ENCODE measurements around the gene SDR9C7.
"Not testable (repeated sequence)": the region's sequence is repeated elsewhere in the genome, so short reads cannot be mapped to it uniquely, and the experiment has no call there.

The SDR9C7 gene

DNA sequence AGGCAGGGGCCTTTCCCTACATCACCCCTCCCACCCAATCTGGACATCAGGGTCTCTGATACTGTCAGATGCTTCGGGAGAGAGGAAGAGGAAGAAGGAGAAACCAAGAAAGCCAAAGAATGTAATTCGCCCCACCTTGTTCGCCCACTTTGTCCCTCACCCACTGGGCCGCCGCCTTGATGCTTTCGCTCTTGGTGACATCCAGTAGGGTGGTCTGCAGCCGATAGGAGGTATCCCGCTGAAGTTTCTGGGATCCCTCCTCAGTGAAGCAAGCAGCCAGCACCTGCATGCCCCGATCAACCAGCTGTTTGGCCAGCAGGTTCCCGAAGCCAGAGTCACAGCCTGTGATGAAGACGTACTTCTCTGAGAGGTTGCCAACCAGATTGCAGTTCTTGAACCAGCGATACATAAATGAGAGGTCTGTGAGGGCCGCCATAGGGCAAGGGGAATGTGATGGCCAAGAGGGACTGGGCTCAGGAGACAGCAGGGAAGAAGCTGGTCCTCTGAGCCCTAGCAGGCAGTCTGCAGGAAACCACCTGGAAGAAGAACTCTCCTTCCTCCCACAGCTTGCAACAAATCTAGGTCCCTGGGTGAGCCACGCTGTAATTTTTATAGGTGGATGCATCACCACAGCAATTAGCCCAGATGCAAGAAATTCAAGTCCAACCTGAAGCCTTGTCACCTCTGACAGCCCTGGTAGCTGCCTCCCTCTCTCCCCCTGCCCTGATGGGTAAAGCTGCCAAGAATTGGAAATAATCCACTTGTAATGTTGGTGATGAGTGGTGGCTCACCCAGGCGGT is at the start of gene SDR9C7:
TSS of gene SDR9C7 (minus strand) at position 583 of the 800 bp plus-strand sequence. CDS start at position 436, 147 bp downstream.
- no peak for DNase-seq

DNA sequence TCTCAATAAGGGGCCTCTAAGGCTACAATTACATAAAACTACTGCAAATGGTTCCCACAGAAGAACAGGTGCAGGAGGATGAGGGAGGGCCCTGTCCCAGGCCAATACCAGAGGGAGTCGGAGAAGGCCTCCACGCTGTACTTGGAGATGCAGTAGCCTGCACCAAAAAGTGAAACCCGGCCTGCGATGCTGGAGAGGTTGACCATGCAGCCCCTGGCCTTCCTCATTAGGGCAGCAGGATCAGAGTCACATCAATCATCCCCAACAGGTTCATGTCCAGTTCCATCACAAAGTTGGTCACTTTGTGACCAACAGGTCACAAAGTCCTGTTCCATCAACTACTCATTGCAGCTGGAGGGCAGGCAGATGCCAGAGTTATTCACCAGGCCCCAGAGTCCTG is 49.2 kb upstream of the SDR9C7 start:
- no peak for DNase-seq

DNA sequence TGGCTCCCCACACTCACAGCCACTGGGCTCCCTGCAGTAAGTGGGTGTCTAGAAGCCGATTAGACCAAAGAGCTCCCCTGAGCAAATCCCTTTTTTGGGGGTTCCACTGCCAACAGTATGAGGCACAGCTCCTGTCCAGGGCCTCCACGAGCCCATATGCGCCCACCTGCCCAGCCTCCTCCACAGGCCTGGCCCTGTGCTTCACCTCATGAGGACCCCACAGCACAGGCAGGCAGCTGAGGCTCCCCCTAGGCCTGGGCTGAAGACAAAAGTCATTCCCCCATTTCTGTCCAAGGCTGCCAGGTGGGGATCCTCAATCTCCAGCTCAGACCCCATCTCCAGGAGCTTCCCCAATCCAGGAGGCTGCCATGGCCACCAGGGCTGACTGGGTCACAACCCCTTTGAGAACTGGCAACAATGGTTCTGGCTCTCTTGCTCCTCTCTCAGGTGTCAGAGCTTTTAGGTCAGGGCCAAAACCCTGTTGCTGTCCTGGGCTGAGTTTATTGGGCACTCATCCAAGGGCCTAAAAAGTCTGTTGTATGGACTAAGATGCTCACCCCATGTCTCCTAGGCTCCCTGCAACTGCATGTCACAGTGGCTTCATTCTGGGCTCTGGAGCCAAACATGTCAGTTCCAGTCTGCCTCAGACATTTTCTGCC is 48.5 kb upstream of the SDR9C7 start:
- not testable (repeated sequence) for DNase-seq

DNA sequence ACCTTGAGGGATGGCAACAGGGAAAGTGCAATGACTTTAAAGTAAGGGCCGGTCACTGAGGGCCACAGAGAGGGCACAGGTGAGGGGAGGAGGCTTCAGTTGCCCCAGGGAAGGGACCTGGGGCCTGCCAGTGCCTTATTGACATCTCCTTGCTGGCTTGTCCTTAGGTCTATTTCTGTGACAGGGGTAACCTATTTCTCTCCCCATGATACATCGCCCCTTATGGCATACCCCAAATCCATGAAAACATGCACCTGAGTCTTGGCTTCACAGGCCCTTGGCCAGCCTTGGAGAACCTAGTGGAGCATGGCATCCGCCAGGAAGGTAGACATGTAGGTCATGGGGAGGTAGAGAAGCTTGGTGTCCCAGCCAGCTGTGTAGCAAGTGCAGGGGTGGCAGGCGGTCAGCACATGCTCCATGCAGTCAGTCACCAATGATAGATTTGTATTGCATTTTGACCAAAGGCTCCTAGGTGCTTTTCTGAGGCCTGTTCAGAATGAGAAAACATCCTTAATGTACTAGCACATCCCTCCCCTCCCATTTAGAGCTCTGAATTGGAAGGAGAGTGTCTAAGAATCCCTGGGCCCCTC is 46.8 kb upstream of the SDR9C7 start:
- no peak for DNase-seq

GRCh38 chr12:56980268-56980667 is 46.1 kb upstream of the SDR9C7 start:
- DNase-seq, result no peak

DNA sequence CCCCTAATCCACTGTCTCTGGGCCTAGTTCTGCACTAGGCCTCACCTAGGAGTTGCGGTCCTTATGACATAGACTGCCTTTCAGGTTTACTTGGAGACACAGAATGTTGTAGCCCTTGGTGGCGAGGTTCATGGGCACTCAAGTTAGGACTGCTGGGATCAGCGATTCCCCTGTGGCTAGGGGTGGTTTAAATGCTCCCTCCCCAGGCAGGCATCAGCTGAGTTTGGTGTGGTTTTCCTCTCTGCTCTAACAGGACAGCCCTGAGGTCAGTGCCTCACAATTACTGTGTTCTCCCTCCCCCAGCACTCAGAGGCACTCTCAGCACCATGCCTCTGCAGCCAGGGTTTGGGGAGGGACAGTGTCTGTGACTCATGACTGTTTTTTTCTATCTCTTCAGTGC is 45.4 kb upstream of the SDR9C7 start:
- DNase-seq, result no peak

- DNase-seq, result no peak
Observed at GRCh38 chr12:56978397-56979138, 44.4 kb upstream of the SDR9C7 start.

- not testable (repeated sequence) for DNase-seq
Observed at GRCh38 chr12:56977361-56977760, 43.2 kb upstream of the SDR9C7 start.

- not testable (repeated sequence) for DNase-seq
Observed at GRCh38 chr12:56974224-56974623, 40.0 kb upstream of the SDR9C7 start.

DNA sequence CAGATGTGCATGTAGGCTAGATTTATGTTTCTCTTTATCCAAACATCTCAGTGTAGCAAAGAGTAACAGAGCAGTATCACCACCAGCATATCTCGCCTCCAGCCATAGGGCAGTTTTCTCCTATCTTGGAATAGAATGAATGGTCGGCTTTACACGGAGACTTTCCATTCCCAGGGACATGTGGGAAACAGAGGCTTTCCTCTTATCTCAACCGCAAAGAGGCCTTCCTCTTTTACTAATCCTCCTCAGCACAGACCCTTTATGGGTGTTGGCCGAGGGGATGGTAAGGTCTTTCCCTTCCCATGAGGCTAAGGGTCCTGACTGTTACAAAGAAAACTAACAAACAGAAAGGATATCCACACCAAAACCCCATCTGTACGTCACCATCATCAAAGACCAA is 34.7 kb upstream of the SDR9C7 start:
- DNase-seq, result not testable (repeated sequence)

DNA sequence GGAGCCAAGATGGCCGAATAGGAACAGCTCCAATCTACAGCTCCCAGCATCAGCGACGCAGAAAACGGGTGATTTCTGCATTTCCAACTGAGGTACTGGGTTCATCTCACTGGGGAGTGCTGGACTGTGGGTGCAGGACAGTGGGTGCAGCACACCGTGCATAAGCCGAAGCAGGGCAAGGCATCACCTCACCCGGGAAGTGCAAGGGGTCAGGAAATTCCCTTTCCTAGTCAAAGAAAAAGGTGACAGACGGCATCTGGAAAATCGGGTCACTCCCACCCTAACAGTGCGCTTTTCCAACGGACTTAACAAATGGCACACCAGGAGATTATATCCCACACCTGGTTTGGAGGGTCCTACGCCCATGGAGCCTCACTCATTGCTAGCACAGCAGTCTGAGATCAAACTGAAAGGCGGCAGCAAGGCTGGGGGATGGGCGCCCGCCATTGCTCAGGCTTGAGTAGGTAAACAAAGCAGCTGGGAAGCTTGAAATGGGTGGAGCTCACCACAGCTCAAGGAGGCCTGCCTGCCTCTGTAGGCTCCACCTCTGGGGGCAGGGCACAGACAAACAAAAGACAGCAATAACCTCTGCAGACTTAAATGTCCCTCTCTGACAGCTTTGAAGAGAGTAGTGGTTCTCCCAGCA is 31.9 kb upstream of the SDR9C7 start:
- not testable (repeated sequence) for DNase-seq

DNA sequence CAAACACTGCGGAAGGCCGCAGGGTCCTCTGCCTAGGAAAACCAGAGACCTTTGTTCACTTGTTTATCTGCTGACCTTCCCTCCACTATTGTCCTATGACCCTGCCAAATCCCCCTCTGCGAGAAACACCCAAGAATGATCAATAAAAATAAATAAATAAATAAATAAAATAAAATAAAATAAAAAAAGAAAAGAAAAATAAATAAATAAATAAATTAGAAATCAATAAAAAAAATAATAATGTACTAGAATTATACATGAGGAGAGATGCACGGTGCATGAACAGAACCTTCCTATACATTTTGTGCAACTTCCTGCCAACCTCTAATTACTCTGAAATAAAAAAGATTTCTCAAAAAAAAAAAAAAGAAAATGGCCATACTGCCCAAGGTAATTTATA is 30.9 kb upstream of the SDR9C7 start:
- DNase-seq, result not testable (repeated sequence)

DNA sequence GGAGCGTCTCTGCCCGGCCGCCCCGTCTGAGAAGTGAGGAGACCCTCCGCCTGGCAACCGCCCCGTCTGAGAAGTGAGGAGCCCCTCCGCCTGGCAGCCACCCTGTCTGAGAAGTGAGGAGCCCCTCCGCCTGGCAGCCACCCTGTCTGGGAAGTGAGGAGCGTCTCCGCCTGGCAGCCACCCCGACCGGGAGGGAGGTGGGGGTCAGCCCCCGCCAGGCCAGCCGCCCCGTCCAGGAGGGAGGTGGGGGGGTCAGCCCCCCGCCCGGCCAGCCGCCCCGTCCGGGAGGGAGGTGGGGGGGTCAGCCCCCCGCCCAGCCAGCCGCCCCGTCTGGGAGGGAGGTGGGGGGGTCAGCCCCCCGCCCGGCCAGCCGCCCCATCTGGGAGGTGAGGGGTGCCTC is 29.3 kb upstream of the SDR9C7 start:
- not testable (repeated sequence) for DNase-seq

- not testable (repeated sequence) for DNase-seq
Observed at GRCh38 chr12:56962247-56962646, 28.0 kb upstream of the SDR9C7 start.

GRCh38 chr12:56958422-56958821 is 24.2 kb upstream of the SDR9C7 start:
- no peak for DNase-seq

GRCh38 chr12:56957229-56958052 is 23.2 kb upstream of the SDR9C7 start, which contains the start of gene RDH16:
Gene RDH16 (minus strand): TSS chr12:56957608. CDS start chr12:56957462, 146 bp downstream.
- DNase-seq, result no peak

DNA sequence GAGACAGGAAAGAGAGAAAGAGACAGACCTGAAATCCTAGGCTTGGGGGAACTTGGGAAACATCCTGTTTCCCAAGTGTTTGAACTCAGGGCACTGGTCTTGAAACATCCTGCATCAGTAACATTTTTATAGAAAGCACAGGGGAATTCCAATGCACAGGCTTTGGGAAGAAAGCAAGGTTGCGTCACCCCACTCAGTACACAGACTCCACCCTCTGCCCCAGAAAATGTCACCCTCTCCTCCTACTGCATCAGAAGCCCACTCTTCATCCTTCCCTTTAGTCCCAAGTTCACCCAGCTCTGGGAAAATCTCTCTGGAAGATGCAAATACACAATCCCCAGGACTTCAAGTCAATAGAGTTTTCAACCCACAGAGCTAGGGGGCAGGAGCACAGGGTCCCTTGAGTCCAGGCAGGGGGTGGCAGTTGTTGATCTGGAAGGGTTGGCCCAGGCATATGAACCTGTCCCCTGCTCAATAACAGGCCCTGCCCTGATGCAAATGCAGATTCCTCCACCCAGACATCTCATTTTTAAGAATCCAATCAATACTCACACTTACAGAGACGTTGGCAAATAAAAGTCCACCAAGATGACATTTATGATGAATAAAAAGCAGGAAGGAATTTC is 21.5 kb upstream of the SDR9C7 start:
- no peak for DNase-seq

- no peak for DNase-seq
Observed at GRCh38 chr12:56954958-56955355, 20.7 kb upstream of the SDR9C7 start.

DNA sequence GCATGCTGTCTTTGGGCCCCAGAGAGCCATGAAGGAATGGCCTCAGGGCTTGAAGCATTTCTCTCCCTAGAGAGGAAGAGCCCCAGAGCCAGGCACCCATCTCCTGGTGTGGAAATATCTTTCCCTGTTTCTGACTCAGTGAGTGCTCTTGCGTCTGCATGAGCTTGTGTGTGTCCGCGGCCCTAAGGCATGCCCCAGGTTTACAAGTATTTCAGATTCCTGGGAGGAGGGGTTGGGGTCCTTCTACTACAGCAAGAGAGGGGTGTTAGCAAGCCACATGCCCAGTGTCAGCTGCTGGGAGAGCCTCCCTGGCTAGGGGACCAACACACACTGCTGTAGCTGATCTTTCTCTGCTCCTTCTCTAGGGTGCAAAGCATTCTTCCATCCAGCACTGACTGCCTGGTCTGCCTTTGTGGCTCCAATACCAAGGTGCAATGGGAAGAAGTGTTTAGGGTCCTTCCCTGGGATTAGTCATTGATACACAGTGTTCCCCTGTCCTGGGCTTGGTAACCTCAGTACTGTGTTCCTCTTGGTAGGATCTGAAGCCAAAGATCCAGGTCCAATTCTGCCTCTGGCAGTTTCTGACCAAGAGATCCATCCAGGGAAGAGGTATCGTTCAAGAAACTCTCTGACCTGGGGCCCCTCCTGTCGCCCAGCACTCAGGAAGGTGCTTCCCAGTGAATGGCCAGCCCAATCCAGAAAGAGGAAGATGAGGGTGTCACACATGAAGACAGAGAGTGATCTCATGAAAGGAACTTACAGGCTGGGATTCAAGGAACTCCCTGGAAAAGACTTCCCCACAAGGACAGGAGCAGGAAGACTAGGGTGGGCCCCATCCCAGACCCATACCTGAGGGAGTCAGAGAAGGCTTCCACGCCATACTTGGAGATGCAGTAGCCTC is 20.1 kb upstream of the SDR9C7 start:
- no peak for DNase-seq

GRCh38 chr12:56953314-56953713 is 19.1 kb upstream of the SDR9C7 start:
- DNase-seq, result no peak
